Vagina (tissue), 2 donors: ENCODE data around the gene STPG2. TPM values are rescaled to one million over a fixed set of nuclear protein-coding genes. Genes with fewer than 3 reads are reported as not detected.

Experiments
- DNase-seq, 2 donors: peaks; one replicate each; pipeline ENCODE4 v3.0.0-alpha.2; 2017; ENCODE audit errors: extremely low spot score in 2 of 2
- H3K27ac ChIP-seq: fragments of 200-600 bp; sonication (generic); one replicate; pipeline ENCODE4 v1.5.1; 2019
- H3K27me3 ChIP-seq: fragments of 200-600 bp; sonication (generic); one replicate; pipeline ENCODE4 v1.5.1; 2019
- H3K36me3 ChIP-seq, 2 donors: fragments of 200-600 bp; sonication (generic); one replicate each; pipeline ENCODE4 v1.5.1; 2017 to 2019
- H3K4me1 ChIP-seq: fragments of 200-600 bp; sonication (generic); one replicate; pipeline ENCODE4 v1.5.1; 2019
- H3K4me3 ChIP-seq, 2 donors: fragments of 200-600 bp; sonication (generic); 1 replicate in 1 of 2; 2 replicates in 1 of 2; pipeline ENCODE4 v1.5.1; 2016 to 2019
- H3K9me3 ChIP-seq: fragments of 200-600 bp; sonication (generic); one replicate; pipeline ENCODE4 v1.5.1; 2019
- CTCF ChIP-seq, 3 experiments: fragments of 450-650 bp in 2 of 3; fragments of 200-600 bp in 1 of 3; sonication (generic) in 1 of 3; IDR thresholded peaks; one replicate each; pipeline ENCODE4 v1.5.1; 2017 to 2019; ENCODE audit warnings: antibody characterized with exemption in 3 of 3, mild to moderate bottlenecking in 2 of 3, moderate library complexity in 2 of 3
- POLR2A ChIP-seq, 2 donors: fragments of 450-650 bp; IDR thresholded peaks; one replicate each; pipeline ENCODE4 v1.6.1; 2017; ENCODE audit warnings: antibody characterized with exemption in 2 of 2, mild to moderate bottlenecking in 2 of 2, moderate library complexity in 2 of 2
- POLR2AphosphoS5 ChIP-seq, 2 donors: sonication (generic); formaldehyde crosslinking; IDR thresholded peaks; one replicate each; pipeline ENCODE4 v1.9.0; 2017; ENCODE audit warnings: antibody characterized with exemption in 2 of 2, mild to moderate bottlenecking in 2 of 2, low read depth in 1 of 2; ENCODE audit not compliant: insufficient read depth in 1 of 2
- intact Hi-C: fragments of 100-400 bp; cut with DNase I; formaldehyde crosslinking; loops from one replicate; pipeline ENCODE4 v1.15.1; 2023
- total RNA-seq: library from RNA; depleted of rRNA; stranded (reverse); fragments of >200 nt; gene quantifications from one replicate; pipeline ENCODE4 v1.2.3, GENCODE V29; 2016

Gene STPG2
- total RNA-seq, 1 donor from 2014 or later, result not detected

- Histone ChIP-seq H3K4me1 (no peaks in the 10 kb centered on the region), H3K36me3 (no peaks in the 10 kb centered on the region), H3K4me3 (no peak overlapping the region), H3K27ac (no peak overlapping the region), H3K9me3 (no peaks in the 10 kb centered on the region), H3K27me3 (no peaks in the 10 kb centered on the region)
- intact Hi-C loops, result no loop called here
- TF ChIP-seq POLR2AphosphoS5 (IDR thresholded peaks at IDR 0.05; ENCODE audit: insufficient read depth in 1 of 2, low read depth in 1 of 2) (no peak), POLR2A (IDR thresholded peaks at IDR 0.05) (no peak), CTCF (IDR thresholded peaks at IDR 0.05) (no peak)
- DNase-seq, result no peak
These were observed 519.1 kb downstream of the STPG2 start for GRCh38 chr4:97624204-97624603.

GRCh38 chr4:97605932-97606331 is 537.3 kb downstream of the STPG2 start:
- DNase-seq, result no peak

GRCh38 chr4:97593248-97593647 is 550.0 kb downstream of the STPG2 start:
- no peak overlapping the region for H3K27ac ChIP-seq
- H3K27me3 ChIP-seq, result no peaks in the 10 kb centered on the region
- H3K4me1 ChIP-seq, result no peaks in the 10 kb centered on the region
- TF ChIP-seq POLR2A (IDR thresholded peaks at IDR 0.05) (no peak), POLR2AphosphoS5 (IDR thresholded peaks at IDR 0.05; ENCODE audit: insufficient read depth in 1 of 2, low read depth in 1 of 2) (no peak)
- H3K4me3 ChIP-seq, result no peak overlapping the region
- no peaks in the 10 kb centered on the region for H3K9me3 ChIP-seq
- DNase-seq, result no peak
- intact Hi-C loops, result no loop called here
- no peaks in the 10 kb centered on the region for H3K36me3 ChIP-seq

More at GRCh38 chr4:97605932-97606331, 537.3 kb downstream of the STPG2 start:
- no peaks in the 10 kb centered on the region for H3K4me1 ChIP-seq
- no peaks in the 10 kb centered on the region for H3K27me3 ChIP-seq
- no peak for TF ChIP-seq CTCF (IDR thresholded peaks at IDR 0.05)
- no peak for TF ChIP-seq POLR2AphosphoS5 (IDR thresholded peaks at IDR 0.05; ENCODE audit: insufficient read depth in 1 of 2, low read depth in 1 of 2)
- no peak for TF ChIP-seq POLR2A (IDR thresholded peaks at IDR 0.05)
- H3K4me3 ChIP-seq, result no peak overlapping the region
- no peak overlapping the region for H3K27ac ChIP-seq
- H3K9me3 ChIP-seq, result no peaks in the 10 kb centered on the region
- H3K36me3 ChIP-seq, result no peaks in the 10 kb centered on the region
- intact Hi-C loops, result no loop called here

- no peak for TF ChIP-seq POLR2AphosphoS5 (IDR thresholded peaks at IDR 0.05; ENCODE audit: insufficient read depth in 1 of 2, low read depth in 1 of 2)
- TF ChIP-seq POLR2A (IDR thresholded peaks at IDR 0.05), result no peak
- no peak for TF ChIP-seq CTCF (IDR thresholded peaks at IDR 0.05)
- intact Hi-C loops, result no loop called here
- no peaks in the 10 kb centered on the region for H3K9me3 ChIP-seq
- no peaks in the 10 kb centered on the region for H3K4me1 ChIP-seq
- H3K27me3 ChIP-seq, result no peaks in the 10 kb centered on the region
- H3K4me3 ChIP-seq, result no peak overlapping the region
- H3K36me3 ChIP-seq, result no peaks in the 10 kb centered on the region
- no peak overlapping the region for H3K27ac ChIP-seq
- DNase-seq, result no peak
These were observed 553.0 kb downstream of the STPG2 start for GRCh38 chr4:97590266-97590665.

- TF ChIP-seq CTCF (IDR thresholded peaks at IDR 0.05) (no peak), POLR2AphosphoS5 (IDR thresholded peaks at IDR 0.05; ENCODE audit: insufficient read depth in 1 of 2, low read depth in 1 of 2) (no peak), POLR2A (IDR thresholded peaks at IDR 0.05) (no peak)
- Histone ChIP-seq H3K27me3 (no peaks in the 10 kb centered on the region), H3K36me3 (no peaks in the 10 kb centered on the region), H3K4me3 (no peak overlapping the region), H3K9me3 (no peaks in the 10 kb centered on the region), H3K27ac (no peak overlapping the region), H3K4me1 (no peaks in the 10 kb centered on the region)
- intact Hi-C loops, result no loop called here
- DNase-seq, result no peak
These were observed 553.6 kb downstream of the STPG2 start for GRCh38 chr4:97589481-97590196.
